HG02798 (cell line): ENCODE data around the gene PET100.
A peak's percentile ranks its signal among the peaks of the same experiment; 100 is the strongest.

Source experiments
- ATAC-seq: cut with Tn5 transposase; IDR thresholded peaks from one replicate; pipeline ENCODE4 v1.9.1; 2021; ENCODE audit warnings: mild to moderate bottlenecking; ENCODE audit not compliant: unreplicated experiment, poor library complexity

Gene PET100, protein sequence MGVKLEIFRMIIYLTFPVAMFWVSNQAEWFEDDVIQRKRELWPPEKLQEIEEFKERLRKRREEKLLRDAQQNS

DNA sequence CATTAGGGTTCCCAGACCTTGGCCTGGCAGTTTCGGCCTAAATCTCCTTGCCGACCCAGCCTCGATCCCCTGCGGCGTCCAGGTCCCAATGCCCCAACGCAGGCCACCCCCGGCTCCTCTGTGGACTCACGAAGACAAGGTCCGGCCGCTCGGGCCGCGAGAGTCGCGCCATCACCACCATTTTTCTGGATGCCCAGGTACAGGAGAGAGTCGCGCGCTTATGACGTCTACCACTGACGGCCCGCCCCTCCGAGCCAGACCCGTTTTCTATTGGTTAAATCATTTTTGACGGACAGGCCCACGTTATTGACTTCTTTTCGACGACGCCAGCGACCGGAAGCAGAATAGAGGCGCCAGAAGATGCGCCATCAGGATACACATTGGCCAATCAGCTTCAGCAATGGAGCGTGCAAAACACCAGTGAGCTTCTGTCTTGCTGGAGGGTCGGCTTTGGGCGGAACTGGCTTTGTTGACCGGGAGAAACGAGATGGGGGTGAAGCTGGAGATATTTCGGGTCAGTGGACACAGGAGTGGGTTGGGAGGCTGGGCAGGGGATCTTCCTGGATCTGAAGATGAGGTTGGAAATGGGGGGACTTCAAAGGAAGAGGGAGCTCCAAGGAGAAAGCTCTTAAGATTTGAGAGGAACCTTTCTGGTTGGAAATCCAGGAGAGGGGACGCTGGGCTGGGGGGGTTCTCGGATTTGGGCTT is at the start of gene PET100, which contains the start of gene XAB2:
PET100 (plus strand) TSS at position 447 of the 708 bp plus-strand sequence; CDS start at position 488, 41 bp downstream.
XAB2 (minus strand) TSS at position 199 of the 708 bp plus-strand sequence; CDS start at position 181, 18 bp downstream.
- ATAC-seq, result peak; percentile 92

DNA sequence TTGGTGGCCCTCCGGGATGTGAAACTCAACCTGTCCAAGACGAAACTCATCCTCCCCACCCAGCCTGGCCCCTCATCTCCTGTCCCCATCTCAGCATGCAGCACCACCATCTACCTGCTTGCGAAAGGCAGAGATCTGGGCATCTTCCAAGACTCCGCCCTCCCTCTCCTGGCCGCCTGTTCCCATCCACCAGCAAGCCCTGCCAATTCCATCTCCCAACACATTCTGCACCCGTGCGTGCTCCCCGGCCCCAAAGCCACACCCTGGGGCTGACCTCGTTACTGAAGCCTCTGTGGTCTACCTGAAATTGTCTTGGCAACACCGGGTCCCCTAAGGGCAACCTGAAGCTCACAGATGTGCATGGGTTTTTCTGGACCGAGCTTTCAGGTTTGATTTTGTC is 47.1 kb upstream of the PET100 start:
- ATAC-seq, result no peak

DNA sequence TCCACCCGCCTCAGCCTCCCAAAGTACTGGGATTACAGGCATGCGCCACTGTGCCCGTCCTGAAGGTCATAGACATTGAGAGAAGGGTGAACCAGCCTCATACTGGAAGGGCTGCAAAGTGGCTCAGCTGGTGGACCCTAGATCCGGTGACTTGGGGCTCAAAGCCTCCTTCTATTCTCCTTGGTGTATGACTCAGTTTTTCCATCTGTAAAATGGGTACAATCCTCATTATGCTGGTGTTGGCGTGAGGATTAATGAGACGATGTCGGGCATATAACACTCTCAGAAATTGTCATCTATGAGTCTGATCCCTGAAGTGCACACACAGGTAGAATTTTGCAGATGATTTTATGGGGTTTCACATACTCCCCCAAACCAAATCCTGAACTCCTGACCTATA is 39.8 kb upstream of the PET100 start:
- ATAC-seq, result no peak

DNA sequence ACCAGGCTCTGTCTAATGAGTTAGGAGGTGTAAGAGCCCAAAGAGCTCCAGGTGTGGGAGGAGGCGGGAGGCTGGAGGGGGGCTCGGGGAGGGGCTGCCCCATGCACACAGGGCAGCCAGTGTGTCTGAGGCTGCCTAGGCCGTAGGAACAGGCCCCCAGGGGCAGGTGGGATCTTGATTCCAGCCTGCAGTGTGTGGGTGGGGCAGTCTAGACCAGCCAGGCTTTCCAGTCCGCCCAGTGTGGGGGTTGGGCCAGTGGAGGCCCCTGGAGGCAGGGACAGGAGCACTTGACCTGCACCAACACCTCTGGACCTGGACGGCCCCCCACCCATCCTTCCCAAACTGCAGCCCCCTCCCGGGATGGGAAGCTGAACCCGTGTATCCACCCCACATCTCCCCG is 39.3 kb upstream of the PET100 start:
- no peak for ATAC-seq

DNA sequence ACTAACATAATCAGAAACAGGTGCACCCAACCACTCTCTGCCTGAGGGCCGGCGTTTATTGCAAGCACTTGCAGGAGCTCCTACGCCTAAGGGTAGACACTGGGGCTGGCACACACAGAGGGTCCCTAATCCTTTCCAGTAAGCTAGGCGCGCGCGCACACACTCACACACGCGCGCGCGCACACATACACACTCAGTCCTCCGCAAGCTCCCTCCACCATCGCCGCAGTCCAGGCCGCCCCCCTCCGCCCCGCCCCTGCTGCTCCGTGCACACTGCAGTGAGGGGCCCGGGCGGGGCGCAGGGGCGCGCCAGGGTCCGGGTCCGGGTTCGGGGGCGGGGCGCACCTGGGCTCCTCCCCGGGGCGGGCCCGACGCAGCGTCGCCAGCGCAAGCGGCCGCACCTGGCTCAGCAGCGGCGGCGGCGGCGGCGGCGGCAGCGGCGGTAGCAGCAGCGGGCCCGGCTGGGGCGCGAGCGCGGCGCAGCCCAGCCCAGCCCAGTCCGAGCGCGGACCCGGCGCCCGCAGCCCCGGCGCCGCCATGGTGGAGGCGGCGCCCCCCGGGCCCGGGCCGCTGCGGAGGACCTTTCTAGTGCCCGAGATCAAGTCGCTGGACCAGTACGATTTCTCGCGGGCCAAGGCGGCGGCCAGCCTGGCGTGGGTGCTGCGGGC is 34.0 kb upstream of the PET100 start, which contains the start of gene CAMSAP3:
CAMSAP3 (plus strand) TSS at position 398 of the 668 bp plus-strand sequence; CDS start at position 538, 140 bp downstream.
- peak; percentile 72 for ATAC-seq

DNA sequence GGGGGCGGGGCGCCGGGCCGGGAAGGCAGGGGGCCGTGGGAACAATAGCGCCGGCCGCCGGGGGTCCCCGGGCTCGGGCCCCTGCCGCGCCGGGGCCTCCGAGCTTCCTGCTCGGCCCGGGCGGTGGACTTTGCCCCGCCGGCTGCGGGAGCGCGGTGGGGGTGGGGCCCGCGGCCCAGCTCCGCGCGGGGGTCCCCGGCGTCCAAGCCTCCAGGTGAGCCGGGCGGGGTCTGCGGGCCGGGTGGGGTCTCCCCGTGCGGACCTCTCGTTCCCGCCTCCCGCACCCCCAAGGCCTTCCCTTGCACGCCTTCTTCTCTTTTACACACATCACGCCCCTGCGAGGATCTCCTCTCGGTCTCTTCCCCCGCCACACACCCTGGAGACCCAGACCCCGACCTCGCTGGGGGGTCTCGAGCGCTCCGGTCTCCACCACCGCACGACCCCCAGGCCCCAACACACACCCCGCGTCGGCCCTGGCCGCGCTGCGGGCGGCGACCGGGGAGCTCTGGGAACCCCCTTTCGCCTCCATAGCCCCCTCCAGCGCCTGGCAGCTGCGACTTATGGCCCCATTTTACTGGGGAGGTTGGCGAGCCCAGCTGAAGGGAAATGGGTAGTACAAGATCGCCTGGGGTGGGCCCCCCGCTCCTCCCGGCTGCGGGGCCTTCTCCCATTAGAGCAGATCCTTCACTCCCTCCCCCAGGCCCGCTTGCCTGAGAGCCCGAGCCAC is 33.2 kb upstream of the PET100 start:
- peak; percentile 13 for ATAC-seq

DNA sequence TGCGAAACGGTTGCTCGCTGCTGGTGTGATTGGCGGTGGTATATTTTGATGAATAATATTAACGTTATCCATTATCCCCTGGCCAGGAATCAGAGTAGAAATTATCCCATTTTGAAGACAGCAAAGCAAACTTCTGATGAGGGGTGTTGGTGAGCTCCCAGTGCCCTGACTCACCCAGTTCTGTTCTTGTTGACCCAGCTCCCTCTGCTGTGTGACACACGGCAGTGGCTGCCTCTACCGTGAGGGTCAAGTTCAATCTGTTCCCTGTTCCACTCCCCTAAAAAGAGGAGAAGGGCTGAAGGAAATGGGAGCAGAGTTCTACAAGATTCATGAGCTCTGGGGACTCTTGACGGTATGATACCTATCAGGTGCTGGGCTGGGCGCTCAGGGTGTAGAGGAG is 31.9 kb upstream of the PET100 start:
- ATAC-seq, result no peak

DNA sequence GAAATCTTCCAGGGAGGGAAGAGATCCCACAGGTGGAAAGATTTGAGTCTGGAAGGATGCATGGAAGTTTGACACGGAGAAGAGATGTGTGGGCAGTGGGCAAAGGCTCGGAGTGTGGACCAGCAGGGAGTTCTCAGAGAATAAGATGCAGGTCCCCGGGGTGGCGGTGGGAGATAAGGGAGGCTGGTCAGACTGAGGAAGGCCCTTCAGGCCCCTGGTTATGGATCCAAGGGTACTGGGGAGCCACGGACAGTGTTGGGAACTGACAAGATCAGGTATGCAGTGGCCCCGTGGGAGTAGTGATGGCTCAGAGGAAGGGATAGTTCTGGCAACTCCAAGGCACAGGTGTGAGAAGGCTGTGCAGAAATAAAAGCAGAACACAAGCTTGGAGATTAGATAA is 31.4 kb upstream of the PET100 start:
- ATAC-seq, result no peak

DNA sequence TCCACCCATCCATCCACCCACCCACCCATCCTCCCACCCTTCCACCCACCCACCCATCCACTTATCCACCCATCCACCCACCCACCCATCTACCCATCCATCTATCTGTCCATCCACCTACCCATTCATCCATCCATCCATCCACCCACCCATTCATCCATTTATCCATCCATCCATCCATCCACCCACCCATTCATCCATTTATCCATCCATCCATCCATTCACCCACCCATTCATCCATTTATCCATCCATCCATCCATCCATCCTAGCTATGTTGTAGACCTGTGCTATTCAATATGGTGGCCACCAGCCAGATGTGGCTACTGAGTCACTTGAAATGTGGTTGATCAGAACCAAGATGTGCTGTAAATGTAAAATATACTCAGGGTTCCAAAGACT is 28.9 kb upstream of the PET100 start:
- no peak for ATAC-seq

DNA sequence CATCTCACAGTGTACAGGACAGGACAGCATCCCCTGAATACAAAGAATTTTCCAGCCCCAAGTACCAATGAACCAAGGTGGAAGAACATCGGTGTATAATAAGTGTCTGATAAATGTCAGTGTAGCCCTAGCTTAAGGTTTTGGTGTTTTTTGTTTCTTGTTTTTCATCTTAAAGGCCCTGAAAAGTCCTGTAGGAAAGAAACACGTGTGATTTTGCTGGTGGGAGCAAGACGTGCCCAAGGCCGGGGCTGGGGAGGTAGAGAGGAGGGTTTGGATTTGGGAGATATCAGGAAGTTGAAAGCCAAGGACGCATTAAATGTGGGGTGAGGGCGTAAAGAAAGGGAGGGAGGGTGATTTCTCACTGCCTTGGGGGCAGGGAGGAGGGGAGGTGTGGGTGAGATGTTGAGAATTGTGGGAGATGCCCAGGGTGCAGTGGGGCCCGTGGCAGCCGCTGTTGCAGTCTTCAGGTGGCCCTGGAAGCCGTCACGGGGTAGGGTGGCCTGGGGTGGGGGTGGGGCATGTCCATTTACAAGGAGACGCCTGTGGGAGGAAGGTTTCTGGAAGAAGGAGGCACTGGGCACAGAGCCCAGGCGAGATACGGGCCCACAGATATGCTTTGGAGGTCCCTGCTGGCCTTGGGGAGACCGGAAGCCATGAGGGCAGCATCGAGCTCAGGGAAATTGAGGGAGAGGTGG is 27.2 kb upstream of the PET100 start:
- ATAC-seq, result no peak

DNA sequence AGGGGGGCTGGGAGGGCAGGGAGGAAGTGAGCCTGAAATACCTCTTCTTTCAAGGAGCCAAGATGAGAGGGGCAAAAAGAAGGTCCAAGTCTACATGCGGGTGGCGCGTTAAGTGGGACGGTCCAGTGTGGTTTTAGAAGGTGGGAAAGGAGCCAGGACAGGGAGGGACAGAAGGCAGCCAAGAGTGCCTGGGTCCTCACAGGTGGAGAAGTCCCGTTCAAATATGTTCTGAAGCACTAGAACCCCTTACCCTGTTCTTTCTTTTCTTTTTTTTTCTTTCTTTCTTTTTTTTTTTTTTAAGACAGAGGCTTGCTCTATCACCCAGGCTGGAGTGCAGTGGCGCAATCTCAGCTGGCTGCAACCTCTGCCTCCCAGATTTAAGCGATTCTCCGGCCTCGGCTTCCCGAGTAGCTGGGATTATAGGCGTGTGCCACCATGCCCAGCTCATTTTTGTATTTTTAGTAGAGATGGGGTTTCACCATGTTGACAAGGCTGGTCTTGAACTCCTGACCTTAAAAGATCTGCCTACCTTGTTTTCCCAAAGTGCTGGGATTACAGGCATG is 26.6 kb upstream of the PET100 start:
- no peak for ATAC-seq

DNA sequence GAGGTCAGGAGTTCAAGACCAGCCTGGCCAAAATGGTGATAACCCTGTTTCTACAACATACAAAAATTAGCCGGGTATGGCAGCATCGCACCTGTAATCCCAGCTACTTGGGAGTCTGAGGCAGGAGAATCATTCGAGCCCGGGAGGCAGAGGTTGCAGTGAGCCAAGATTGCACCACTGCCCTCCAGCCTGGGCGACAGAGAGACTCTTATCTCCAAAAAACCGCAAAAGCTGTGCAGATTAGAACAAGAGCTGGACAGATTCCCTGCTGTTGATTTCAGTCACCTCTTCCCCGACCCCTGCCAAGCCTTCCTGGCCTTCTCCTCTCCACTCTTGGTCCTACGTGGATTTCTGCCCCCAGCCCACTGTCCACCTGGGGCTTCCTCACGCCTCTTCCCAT is 25.7 kb upstream of the PET100 start:
- no peak for ATAC-seq

DNA sequence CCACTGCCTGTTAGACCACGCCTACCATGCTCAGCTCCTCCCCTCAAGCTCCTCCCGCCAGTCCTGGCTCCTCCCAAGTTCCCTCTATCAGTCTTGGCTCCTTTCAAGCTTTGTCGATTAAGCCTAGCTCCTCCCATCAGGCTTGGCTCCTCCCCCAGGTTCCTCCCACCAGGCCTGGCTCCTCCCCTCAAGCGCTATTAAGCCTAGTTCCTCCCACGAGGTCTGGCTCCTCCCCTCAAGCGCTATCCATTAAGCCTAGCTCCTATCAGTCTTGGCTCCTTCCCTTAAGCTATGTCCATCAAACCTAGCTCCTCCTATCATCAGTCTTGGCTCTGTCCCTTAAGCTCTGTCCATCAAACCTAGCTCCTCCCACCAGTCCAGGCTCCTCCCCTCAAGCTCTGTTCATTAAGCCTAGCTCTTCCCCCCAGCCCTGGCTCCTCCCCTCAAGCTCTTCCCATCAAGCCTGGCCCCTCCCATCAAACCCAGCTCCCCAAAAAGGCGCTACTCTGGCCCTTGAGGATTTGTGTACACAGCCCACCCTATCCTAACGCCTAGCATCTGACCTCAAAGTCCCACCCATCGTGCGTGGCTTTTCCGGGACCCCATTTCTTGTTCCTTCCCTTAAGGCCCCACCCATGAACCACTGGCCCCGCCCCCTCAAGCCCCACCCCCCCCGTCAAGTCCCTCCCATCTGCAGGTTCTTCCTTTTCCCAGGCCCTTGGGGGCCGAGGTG is 23.9 kb upstream of the PET100 start:
- no peak for ATAC-seq

DNA sequence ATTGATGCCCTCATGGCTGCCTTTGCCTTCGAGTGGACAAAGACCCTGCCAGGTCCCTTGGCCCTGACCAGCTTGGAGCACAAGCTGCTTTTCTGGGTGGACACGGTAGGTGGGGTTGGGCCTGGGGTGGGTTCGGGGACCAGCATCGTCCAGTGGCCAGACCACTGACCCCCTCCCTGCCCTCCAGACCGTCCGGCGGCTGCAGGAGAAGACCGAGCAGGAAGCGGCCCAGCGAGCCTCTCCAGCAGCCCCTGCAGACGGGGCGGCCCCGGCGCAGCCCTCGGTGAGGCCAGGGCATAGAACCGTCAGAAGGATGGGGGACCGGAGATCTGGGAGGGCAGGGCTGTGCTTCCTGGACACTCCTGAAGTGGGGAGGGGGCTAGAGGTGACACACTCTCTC is 23.3 kb upstream of the PET100 start:
- ATAC-seq, result no peak

DNA sequence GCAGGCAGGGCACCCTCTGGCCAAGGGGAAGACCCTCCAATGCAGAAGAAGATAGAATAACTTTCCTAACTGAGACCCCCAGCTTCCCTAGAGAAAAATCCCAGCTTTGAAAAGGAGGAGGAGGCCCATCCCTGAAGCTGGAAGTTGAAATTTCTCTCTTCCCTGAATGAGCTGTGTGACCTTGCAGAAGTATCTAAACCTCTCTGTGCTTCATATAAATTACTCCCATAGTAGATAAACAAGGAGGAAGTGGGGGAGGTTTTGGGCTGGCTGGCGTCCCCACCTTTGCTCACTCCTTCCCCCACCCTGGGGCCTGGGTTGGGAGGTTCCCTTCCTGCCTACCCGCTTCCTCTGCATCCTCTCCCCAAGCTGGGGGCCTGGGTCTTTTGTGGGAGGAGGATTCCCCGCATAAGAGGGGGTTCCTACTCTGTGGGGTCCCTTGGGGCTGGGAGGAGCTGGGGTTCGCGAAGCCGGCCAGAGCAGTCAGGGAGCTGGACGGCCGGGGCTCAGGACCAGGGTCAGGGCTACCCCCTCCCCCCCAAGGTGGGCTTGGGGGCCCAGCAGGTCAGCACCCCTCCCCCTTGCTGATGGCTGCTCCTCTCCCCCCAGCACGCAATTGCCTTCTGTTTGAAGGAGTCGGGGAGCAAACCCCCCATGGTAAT is 22.2 kb upstream of the PET100 start:
- no peak for ATAC-seq

DNA sequence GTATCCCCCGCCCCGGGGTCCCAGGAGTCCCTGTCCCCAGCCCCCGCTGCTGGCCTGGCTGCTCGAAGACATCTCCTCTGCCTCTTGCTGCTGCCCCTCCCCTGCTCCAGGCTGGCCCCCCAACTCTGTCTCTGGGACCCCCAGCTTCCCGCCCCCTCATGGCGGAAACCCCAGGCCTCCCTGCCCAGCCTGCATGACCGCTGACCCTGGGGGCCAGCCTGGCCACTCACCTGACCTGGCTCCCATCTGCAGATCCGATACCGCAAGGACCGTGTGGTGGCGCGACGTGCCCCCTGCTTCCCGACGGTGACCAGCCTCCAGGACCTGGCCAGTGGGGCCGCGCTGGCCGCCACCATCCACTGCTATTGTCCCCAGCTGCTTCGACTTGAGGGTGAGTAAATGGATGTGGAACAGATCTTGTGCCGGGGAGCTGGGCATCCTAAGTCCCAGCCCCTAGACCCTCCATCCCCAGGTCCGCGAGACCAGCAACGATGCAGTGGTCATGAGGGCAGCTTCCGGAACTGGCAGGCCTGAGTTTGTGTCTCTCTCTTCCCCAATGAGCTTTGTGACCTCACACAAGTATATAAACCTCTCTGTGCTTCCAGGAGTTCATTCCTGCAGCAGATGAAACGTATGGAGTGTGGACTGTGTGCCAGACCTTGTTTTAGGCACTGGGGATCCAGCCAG is 21.6 kb upstream of the PET100 start:
- no peak for ATAC-seq

DNA sequence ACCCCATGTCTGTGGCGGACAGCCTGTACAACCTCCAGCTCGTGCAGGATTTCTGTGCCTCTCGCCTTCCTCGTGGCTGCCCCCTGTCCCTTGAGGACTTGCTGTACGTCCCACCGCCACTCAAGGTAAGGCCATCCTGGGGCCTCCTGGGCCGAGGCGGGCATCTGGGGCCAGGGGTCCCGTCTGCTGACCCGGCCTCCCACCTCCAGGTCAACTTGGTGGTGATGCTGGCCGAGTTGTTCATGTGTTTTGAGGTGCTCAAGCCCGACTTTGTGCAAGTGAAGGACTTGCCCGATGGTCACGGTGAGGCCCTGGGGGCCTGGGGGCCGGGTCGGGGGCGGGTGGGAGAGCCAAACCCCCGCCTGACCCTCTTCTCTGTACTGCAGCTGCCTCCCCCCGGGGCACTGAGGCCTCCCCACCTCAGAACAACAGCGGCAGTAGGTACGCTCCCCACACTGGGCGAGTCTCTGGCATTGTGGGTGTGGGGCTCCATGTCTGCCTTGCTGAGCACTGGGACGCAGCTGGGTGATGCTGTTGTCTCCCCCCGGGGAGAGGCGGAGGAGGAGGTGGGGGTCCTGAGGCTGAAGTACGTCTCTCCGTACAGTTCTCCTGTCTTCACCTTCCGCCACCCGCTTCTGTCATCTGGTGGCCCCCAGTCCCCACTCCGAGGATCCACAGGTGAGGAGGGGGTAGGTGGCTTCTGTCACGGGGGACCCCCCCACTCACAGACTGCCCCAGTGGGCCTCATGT is 18.9 kb upstream of the PET100 start:
- ATAC-seq, result no peak
